Right atrium auricular region (tissue), 2 donors: ENCODE measurements around the gene MAP4K1. TPM values are rescaled to one million over a fixed set of nuclear protein-coding genes. Genes with fewer than 3 reads are reported as not detected.
"Not testable (repeated sequence)": the region's sequence is repeated elsewhere in the genome, so short reads cannot be mapped to it uniquely, and the experiment has no call there.

Experiments
- DNase-seq: peaks from one replicate; pipeline ENCODE4 v3.0.0-alpha.2; 2019; ENCODE audit warnings: low spot score
- H3K27ac ChIP-seq, 2 donors: fragments of 200-600 bp; sonication (generic); 1 replicate in 1 of 2; 2 replicates in 1 of 2; pipeline ENCODE4 v1.5.1; 2016 to 2019
- H3K27me3 ChIP-seq, 2 donors: fragments of 200-600 bp; sonication (generic); one replicate each; pipeline versions ENCODE4 v1.5.1 to v1.6.0; 2017 to 2019
- H3K36me3 ChIP-seq: fragments of 200-600 bp; sonication (generic); one replicate; pipeline ENCODE4 v1.5.1; 2016
- H3K4me1 ChIP-seq, 2 donors: fragments of 200-600 bp; sonication (generic); one replicate each; pipeline versions ENCODE4 v1.5.1 to v1.6.0; 2017 to 2019
- H3K4me3 ChIP-seq, 2 donors: fragments of 200-600 bp; sonication (generic); 1 replicate in 1 of 2; 2 replicates in 1 of 2; pipeline ENCODE4 v1.5.1; 2017 to 2019; ENCODE audit warnings: mild to moderate bottlenecking in 1 of 2, moderate library complexity in 1 of 2
- H3K9me3 ChIP-seq, 2 donors: fragments of 200-600 bp; sonication (generic); one replicate each; pipeline ENCODE4 v1.5.1; 2019
- CTCF ChIP-seq, 2 donors: fragments of 200-600 bp; sonication (generic); IDR thresholded peaks; one replicate each; pipeline ENCODE4 v1.5.1; 2019; ENCODE audit warnings: antibody characterized with exemption in 2 of 2
- total RNA-seq, 2 donors: library from RNA; depleted of rRNA; stranded (reverse); fragments of >200 nt; gene quantifications; one replicate each; pipeline ENCODE4 v1.1.0, GENCODE V29; 2016

The MAP4K1 gene
- total RNA-seq, 2 donors from 2014 or later: 0.83 to 4.2 TPM

DNA sequence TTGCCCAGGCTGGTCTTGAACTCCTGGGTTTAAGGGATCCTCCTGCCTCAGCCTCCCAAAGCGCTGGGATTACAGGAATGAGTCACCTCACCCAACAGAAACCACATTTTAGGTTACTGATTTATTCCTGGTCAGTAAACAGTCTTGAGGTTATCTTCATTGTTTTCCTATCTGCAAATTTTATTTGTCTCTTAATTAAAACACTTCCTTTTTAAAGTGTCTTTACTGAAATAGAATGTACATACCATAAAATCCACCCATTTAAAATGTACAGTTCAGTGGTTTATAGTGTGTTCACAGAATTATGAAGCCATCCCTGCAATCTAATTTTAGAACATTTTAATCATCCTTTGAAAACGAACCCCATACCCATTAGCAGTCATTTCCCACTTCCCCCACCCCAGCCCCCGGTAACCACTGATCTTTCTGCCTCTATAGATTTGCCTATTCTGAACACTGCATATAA, 63.0 kb downstream of the MAP4K1 start:
- no peak for DNase-seq

DNA sequence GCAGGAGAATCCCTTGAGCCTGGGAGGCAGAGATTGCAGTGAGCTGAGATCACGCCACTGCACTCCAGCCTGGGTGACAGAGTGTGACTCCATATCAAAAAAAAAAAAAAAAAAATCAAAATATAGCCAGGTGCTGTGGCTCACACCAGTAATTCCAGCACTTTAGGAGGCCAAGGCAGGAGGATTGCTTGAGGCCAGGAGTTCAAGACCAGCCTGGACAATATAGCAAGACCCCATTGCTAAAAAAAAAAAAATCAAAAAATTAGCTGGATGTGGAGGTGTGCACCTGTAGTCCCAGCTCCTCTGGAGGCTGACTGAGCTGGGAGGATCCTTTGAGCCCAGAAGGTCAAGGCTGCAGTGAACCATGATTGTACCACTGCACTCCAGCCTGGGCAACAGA, 64.5 kb downstream of the MAP4K1 start:
- DNase-seq, H3K27me3 ChIP-seq, H3K36me3 ChIP-seq, H3K27ac ChIP-seq, H3K9me3 ChIP-seq, H3K4me3 ChIP-seq, H3K4me1 ChIP-seq: not testable (repeated sequence)

More for the DNA sequence above, 63.0 kb downstream of the MAP4K1 start:
- TF ChIP-seq CTCF (IDR thresholded peaks at IDR 0.05): no peak
- Histone ChIP-seq H3K4me1 (no peaks in the 10 kb centered on the region), H3K9me3 (no peaks in the 10 kb centered on the region), H3K27ac (no peak overlapping the region), H3K27me3 (no peaks in the 10 kb centered on the region), H3K4me3 (no peak overlapping the region), H3K36me3 (no peaks in the 10 kb centered on the region)

GRCh38 chr19:38551450-38551813, 66.3 kb downstream of the MAP4K1 start:
- no peaks in the 10 kb centered on the region for H3K9me3 ChIP-seq
- no peaks in the 10 kb centered on the region for H3K27me3 ChIP-seq
- no peak for TF ChIP-seq CTCF (IDR thresholded peaks at IDR 0.05)
- no peak overlapping the region for H3K27ac ChIP-seq
- H3K4me1 ChIP-seq: no peaks in the 10 kb centered on the region
- no peak overlapping the region for H3K4me3 ChIP-seq
- DNase-seq: no peak
- H3K36me3 ChIP-seq: no peaks in the 10 kb centered on the region

- TF ChIP-seq CTCF (IDR thresholded peaks at IDR 0.05): no peak
- no peaks in the 10 kb centered on the region for H3K4me1 ChIP-seq
- no peak overlapping the region for H3K4me3 ChIP-seq
- DNase-seq: no peak
- no peaks in the 10 kb centered on the region for H3K36me3 ChIP-seq
- no peak overlapping the region for H3K27ac ChIP-seq
- H3K27me3 ChIP-seq: no peaks in the 10 kb centered on the region
- H3K9me3 ChIP-seq: no peaks in the 10 kb centered on the region
Observed at GRCh38 chr19:38550376-38550775, 67.4 kb downstream of the MAP4K1 start.

- H3K4me1 ChIP-seq: no peaks in the 10 kb centered on the region
- no peaks in the 10 kb centered on the region for H3K36me3 ChIP-seq
- no peak overlapping the region for H3K4me3 ChIP-seq
- H3K27me3 ChIP-seq: no peaks in the 10 kb centered on the region
- H3K9me3 ChIP-seq: no peaks in the 10 kb centered on the region
- no peak for TF ChIP-seq CTCF (IDR thresholded peaks at IDR 0.05)
- H3K27ac ChIP-seq: no peak overlapping the region
- no peak for DNase-seq
Observed at GRCh38 chr19:38549942-38550341, 67.8 kb downstream of the MAP4K1 start.

DNA sequence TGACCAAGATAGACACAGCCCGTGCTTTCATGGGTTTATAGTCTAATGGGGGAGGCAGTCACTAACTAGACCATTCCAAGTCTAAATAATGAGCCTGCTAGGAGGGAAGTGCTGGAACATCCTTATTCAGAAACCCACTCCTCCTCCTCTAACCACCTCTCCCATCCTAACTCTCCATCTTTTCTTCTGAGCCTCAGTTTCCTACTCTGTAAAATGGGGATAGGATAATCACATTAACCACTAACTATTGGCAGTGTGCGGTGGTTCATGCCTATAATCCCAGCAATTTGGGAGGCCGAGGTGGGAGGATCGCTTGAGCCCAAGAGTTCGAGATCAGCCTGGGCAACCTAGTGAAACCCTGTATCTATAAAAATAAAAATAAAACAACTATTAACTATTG, 68.7 kb downstream of the MAP4K1 start:
- TF ChIP-seq CTCF (IDR thresholded peaks at IDR 0.05): no peak
- DNase-seq: no peak
- no peaks in the 10 kb centered on the region for H3K36me3 ChIP-seq

More for the DNA sequence above, 68.7 kb downstream of the MAP4K1 start:
- no peak overlapping the region for H3K27ac ChIP-seq
- no peaks in the 10 kb centered on the region for H3K27me3 ChIP-seq
- peaks cover 0 to 8% of the 10 kb centered on the region in 2 donors for H3K4me1 ChIP-seq
- H3K9me3 ChIP-seq: no peaks in the 10 kb centered on the region
- H3K4me3 ChIP-seq: no peak overlapping the region
